Large intestine (tissue), 3 donors: ENCODE measurements around the gene FLNB. TPM values are rescaled to one million over a fixed set of nuclear protein-coding genes. Genes with fewer than 3 reads are reported as not detected.

Experiments used
- DNase-seq, 2 donors: peaks; one replicate each; pipeline versions ENCODE4 v3.0.0 to v3.0.0-alpha.2; 2013
- H3K27ac ChIP-seq: one replicate; pipeline ENCODE4 v1.5.1; 2013; ENCODE audit warnings: low read length
- H3K27me3 ChIP-seq: 2 replicates; pipeline ENCODE4 v1.6.1; 2013; ENCODE audit warnings: low read length; ENCODE audit not compliant: control insufficient read depth, insufficient read depth
- H3K36me3 ChIP-seq: 2 replicates; pipeline ENCODE4 v1.6.1; 2013; ENCODE audit warnings: low read length; ENCODE audit not compliant: control insufficient read depth, insufficient read depth
- H3K4me1 ChIP-seq: one replicate; pipeline ENCODE4 v1.6.1; 2013; ENCODE audit warnings: low read length; ENCODE audit not compliant: control insufficient read depth, insufficient read depth
- H3K4me3 ChIP-seq: one replicate; pipeline ENCODE4 v1.5.1; 2013; ENCODE audit warnings: low read length
- H3K9me3 ChIP-seq: one replicate; pipeline ENCODE4 v1.6.1; 2013; ENCODE audit warnings: mild to moderate bottlenecking, low read depth, low read length, moderate library complexity; ENCODE audit not compliant: control insufficient read depth
- WGBS: methylation state at CpG from one replicate; pipeline ENCODE4 v1.1.5; 2013; ENCODE audit warnings: low lambda C conversion rate; ENCODE audit not compliant: insufficient coverage; 5-methylcytosine and 5-hydroxymethylcytosine counted together
- polyA plus RNA-seq: library from polyadenylated mRNA; unstranded; fragments of 120-200 nt; gene quantifications from one replicate; pipeline ENCODE4 v1.2.1, GENCODE V29; 2013

Gene FLNB
- polyA plus RNA-seq, 1 donor = 149 TPM

- no peak for DNase-seq
- no CpG with 5 or more reads among the region's 6 CpGs for WGBS
- Histone ChIP-seq H3K27ac (peak overlapping the region; percentile 72), H3K4me1 (peaks cover 67% of the 10 kb centered on the region), H3K36me3 (no peaks in the 10 kb centered on the region), H3K9me3 (no peaks in the 10 kb centered on the region), H3K27me3 (no peaks in the 10 kb centered on the region), H3K4me3 (no peak overlapping the region)
Observed at GRCh38 chr3:58065700-58066167, 57.5 kb downstream of the FLNB start.

GRCh38 chr3:58066842-58067241, 58.6 kb downstream of the FLNB start:
- Histone ChIP-seq H3K27ac (peak overlapping the region; percentile 72), H3K4me3 (no peak overlapping the region), H3K9me3 (no peaks in the 10 kb centered on the region), H3K36me3 (no peaks in the 10 kb centered on the region), H3K4me1 (peaks cover 63% of the 10 kb centered on the region), H3K27me3 (no peaks in the 10 kb centered on the region)
- 60% methylated on average over 1 of the region's 3 CpGs for WGBS
- DNase-seq = no peak

- Histone ChIP-seq H3K4me1 (peaks cover 54% of the 10 kb centered on the region), H3K9me3 (no peaks in the 10 kb centered on the region), H3K27ac (peak overlapping the region; percentile 72), H3K4me3 (no peak overlapping the region), H3K36me3 (no peaks in the 10 kb centered on the region), H3K27me3 (no peaks in the 10 kb centered on the region)
- DNase-seq = peak; percentile 72 to 81
- WGBS = no CpG with 5 or more reads among the region's 2 CpGs
Observed at GRCh38 chr3:58068122-58068809, 60.0 kb downstream of the FLNB start.

GRCh38 chr3:58071480-58071971, 63.3 kb downstream of the FLNB start:
- no CpG with 5 or more reads among the region's 7 CpGs for WGBS

GRCh38 chr3:58072052-58072762, 64.0 kb downstream of the FLNB start:
- 100% methylated on average over 1 of the region's 14 CpGs for WGBS
- H3K27me3 ChIP-seq = no peaks in the 10 kb centered on the region
- H3K4me1 ChIP-seq = peaks cover 46% of the 10 kb centered on the region
- no peak for DNase-seq
- peaks cover 7% of the 10 kb centered on the region for H3K36me3 ChIP-seq
- H3K27ac ChIP-seq = peak overlapping the region; percentile 60
- no peaks in the 10 kb centered on the region for H3K9me3 ChIP-seq
- H3K4me3 ChIP-seq = no peak overlapping the region

More at GRCh38 chr3:58071480-58071971, 63.3 kb downstream of the FLNB start:
- DNase-seq = peak; percentile 69 to 78
- Histone ChIP-seq H3K4me3 (no peak overlapping the region), H3K9me3 (no peaks in the 10 kb centered on the region), H3K27ac (peak overlapping the region; percentile 60), H3K4me1 (peaks cover 51% of the 10 kb centered on the region), H3K36me3 (peaks cover 2% of the 10 kb centered on the region), H3K27me3 (no peaks in the 10 kb centered on the region)

GRCh38 chr3:58072763-58073130, 64.5 kb downstream of the FLNB start:
- no peak overlapping the region for H3K4me3 ChIP-seq
- peaks cover 40% of the 10 kb centered on the region for H3K4me1 ChIP-seq
- H3K36me3 ChIP-seq = peaks cover 13% of the 10 kb centered on the region
- no peaks in the 10 kb centered on the region for H3K27me3 ChIP-seq
- 80% methylated on average over 1 of the region's 3 CpGs for WGBS
- DNase-seq = no peak
- peak overlapping the region; percentile 60 for H3K27ac ChIP-seq
- no peaks in the 10 kb centered on the region for H3K9me3 ChIP-seq

DNA sequence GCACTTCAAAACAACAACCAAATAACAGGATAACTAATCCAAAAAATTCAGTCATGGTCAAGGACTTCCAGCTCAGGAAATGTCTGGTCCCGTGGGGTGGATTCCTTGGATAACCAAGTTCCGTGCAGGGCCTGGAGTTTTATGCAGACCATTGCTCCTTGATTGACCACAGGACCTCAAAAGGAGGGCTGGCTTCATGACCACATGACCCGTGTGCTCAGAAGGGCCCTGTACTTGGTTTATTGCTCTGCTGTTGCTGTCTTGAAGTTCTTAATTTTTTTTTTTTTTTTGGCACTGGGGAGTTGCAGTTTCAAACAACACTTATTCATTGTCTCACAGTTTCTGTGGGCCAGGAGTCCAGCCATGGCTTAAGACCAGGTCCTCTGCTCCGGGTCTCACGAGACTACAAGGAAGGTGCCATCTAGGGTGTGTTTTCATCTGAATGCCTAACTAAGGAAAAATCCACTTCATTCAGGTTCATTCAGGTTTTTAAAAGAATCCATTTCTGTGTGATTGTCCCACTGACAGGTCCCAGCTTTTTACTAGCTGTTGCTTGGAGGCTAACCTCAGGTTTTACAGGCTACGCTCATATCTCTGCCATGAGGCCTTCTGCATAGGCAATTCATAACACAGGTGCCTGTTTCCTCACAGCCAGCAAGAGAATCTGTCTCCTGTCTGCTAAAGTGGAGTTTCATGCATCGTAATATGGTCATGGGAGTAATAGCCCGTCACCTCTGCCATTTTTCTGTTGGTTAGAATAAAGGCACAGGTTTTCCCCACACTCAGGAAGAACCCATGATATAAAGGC, 65.3 kb downstream of the FLNB start:
- no peaks in the 10 kb centered on the region for H3K27me3 ChIP-seq
- peaks cover 34% of the 10 kb centered on the region for H3K4me1 ChIP-seq
- H3K36me3 ChIP-seq = peaks cover 20% of the 10 kb centered on the region
- H3K9me3 ChIP-seq = no peaks in the 10 kb centered on the region
- H3K27ac ChIP-seq = peak overlapping the region; percentile 39
- peak in 1 of 2 donors; percentile 52 for DNase-seq
- WGBS = no CpG with 5 or more reads among the region's 8 CpGs
- H3K4me3 ChIP-seq = no peak overlapping the region

- peaks cover 24% of the 10 kb centered on the region for H3K36me3 ChIP-seq
- H3K9me3 ChIP-seq = no peaks in the 10 kb centered on the region
- peak overlapping the region; percentile 39 for H3K27ac ChIP-seq
- peaks cover 29% of the 10 kb centered on the region for H3K4me1 ChIP-seq
- no peak for DNase-seq
- no peaks in the 10 kb centered on the region for H3K27me3 ChIP-seq
- H3K4me3 ChIP-seq = no peak overlapping the region
- 71% methylated on average over 2 of the region's 5 CpGs for WGBS
Observed at GRCh38 chr3:58074116-58074715, 66.0 kb downstream of the FLNB start.

DNA sequence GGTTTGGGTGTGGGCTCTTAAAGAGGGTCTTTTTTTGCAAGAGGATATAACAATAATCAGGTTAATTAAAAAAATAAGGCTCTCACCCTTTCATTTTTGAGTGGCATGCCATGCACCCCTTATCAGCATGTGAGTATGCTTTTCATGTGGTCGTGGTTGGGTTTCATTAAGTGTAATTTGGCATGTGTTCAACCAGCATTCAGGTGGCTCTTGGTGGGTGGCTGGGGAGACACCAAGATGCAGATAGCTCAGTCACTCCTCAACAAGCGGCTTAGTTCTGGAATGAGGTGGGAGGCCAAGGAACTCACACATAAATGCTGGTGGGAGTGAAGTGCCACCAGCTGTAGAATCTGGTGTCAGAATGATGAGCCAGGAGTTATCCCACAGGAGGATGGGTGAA, 66.8 kb downstream of the FLNB start:
- H3K27me3 ChIP-seq = no peaks in the 10 kb centered on the region
- DNase-seq = no peak
- no CpG with 5 or more reads among the region's 2 CpGs for WGBS

More for the DNA sequence above, 66.8 kb downstream of the FLNB start:
- H3K9me3 ChIP-seq = no peaks in the 10 kb centered on the region
- no peak overlapping the region for H3K4me3 ChIP-seq
- peaks cover 31% of the 10 kb centered on the region for H3K36me3 ChIP-seq
- no peak overlapping the region for H3K27ac ChIP-seq
- H3K4me1 ChIP-seq = peaks cover 23% of the 10 kb centered on the region
